Mesothelial cell of epicardium (in vitro differentiated cells): ENCODE data around the gene GHRHR. TPM values are rescaled to one million over a fixed set of nuclear protein-coding genes. Genes with fewer than 3 reads are reported as not detected.

ENCODE experiments used
- DNase-seq, 2 experiments: peaks; one replicate each; pipeline ENCODE4 v3.0.0; 2021; ENCODE audit warnings: low spot score in 2 of 2; ENCODE audit not compliant: unreplicated experiment in 2 of 2
- H3K27ac Mint-ChIP-seq: 2 replicates; pipeline ENCODE4 v1.8.0; 2021; ENCODE audit warnings: mixed read lengths
- H3K27me3 Mint-ChIP-seq: 2 replicates; pipeline ENCODE4 v1.8.0; 2021; ENCODE audit warnings: low read depth, mixed read lengths
- H3K36me3 Mint-ChIP-seq: 2 replicates; pipeline ENCODE4 v1.8.0; 2021; ENCODE audit warnings: mixed read lengths
- H3K4me1 Mint-ChIP-seq: 2 replicates; pipeline ENCODE4 v1.8.0; 2021; ENCODE audit warnings: mixed read lengths
- H3K4me3 Mint-ChIP-seq: 2 replicates; pipeline ENCODE4 v1.8.0; 2021; ENCODE audit warnings: mild to moderate bottlenecking, moderate library complexity, mixed read lengths
- H3K9me3 Mint-ChIP-seq: 2 replicates; pipeline ENCODE4 v1.8.0; 2021; ENCODE audit warnings: mixed read lengths
- CTCF ChIP-seq: fragments of 200-600 bp; sonication (generic); IDR thresholded peaks from one replicate; pipeline ENCODE4 v1.5.0; 2021; ENCODE audit warnings: antibody characterized with exemption; ENCODE audit not compliant: unreplicated experiment
- total RNA-seq: library from RNA; stranded (reverse); gene quantifications from 3 replicates; pipeline ENCODE4 v1.2.1, GENCODE V29; 2021

The GHRHR gene
- total RNA-seq, 1 donor from 2014 or later: not detected

DNA sequence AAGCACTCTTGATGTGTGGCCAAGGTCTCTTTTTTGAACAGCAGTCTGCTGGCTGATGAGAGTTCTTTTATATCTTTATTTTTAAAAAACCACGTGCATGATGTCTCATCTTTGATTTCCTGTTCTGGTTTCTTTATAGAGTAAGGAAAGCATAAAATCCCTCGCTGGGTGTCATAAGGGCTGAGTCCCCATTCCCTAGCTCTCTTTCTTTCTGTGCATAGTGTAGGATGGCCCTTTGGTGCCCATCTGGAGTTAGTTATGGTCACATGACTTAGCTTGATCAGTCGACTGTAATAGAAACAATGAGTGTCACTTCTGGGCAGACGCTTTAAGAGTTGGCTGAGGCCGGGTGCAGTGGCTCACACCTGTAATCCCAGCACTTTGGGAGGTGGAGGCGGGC, 38.5 kb downstream of the GHRHR start:
- Mint-ChIP-seq H3K27ac (no peak overlapping the region), H3K27me3 (peaks cover 27% of the 10 kb centered on the region), H3K9me3 (peaks cover 6% of the 10 kb centered on the region), H3K36me3 (no peaks in the 10 kb centered on the region), H3K4me1 (peaks cover 2% of the 10 kb centered on the region), H3K4me3 (no peak overlapping the region)
- TF ChIP-seq CTCF: no peak
- no peak for DNase-seq

DNA sequence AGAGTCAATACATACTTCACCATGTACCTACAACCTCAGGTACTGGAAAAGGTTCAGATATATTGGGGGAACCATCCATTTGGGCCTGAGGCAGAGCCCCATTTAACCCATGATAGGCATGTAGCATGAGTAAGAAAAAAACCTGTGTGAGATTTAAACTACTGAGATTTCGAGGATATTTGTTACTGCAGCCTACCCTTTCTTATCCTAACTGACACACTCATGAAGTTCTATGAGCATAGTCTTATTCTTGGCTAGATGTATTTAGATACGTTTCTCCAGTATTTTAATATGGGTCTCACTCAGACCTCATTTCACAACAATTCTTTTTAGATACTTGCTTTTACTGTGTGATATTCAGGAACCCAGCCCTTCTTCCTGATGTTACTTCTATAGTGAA, 39.3 kb downstream of the GHRHR start:
- H3K9me3 Mint-ChIP-seq: peaks cover 6% of the 10 kb centered on the region
- H3K36me3 Mint-ChIP-seq: no peaks in the 10 kb centered on the region
- no peak overlapping the region for H3K4me3 Mint-ChIP-seq
- DNase-seq: no peak
- peaks cover 2% of the 10 kb centered on the region for H3K4me1 Mint-ChIP-seq
- no peak overlapping the region for H3K27ac Mint-ChIP-seq
- TF ChIP-seq CTCF: no peak
- H3K27me3 Mint-ChIP-seq: peaks cover 35% of the 10 kb centered on the region

DNA sequence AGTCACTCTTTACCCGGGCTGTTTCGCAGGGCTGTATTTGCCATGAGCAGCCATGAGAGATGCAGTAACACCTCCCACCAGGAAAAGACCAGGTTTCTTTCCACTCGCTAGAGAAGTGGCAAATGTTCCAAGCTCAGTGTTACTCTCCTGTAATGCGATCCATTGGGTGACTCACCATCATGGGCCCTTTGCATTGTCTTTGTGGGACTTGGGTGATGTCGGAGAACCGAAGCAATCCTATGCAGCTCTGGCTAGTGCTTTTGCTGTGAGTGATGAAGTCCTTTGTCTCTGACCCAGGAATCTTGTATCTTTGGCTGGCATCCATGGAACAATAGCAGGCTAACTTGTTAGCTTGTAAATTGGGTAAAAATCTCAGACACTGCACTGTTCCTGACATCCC, 40.0 kb downstream of the GHRHR start:
- Mint-ChIP-seq H3K27me3 (peaks cover 40% of the 10 kb centered on the region), H3K27ac (no peak overlapping the region), H3K4me3 (no peak overlapping the region), H3K9me3 (peaks cover 6% of the 10 kb centered on the region), H3K36me3 (no peaks in the 10 kb centered on the region), H3K4me1 (peaks cover 2% of the 10 kb centered on the region)
- no peak for DNase-seq
- no peak for TF ChIP-seq CTCF

GRCh38 chr7:31004393-31004792, 40.6 kb downstream of the GHRHR start:
- peaks cover 6% of the 10 kb centered on the region for H3K9me3 Mint-ChIP-seq
- peaks cover 47% of the 10 kb centered on the region for H3K27me3 Mint-ChIP-seq
- DNase-seq: no peak
- TF ChIP-seq CTCF: no peak
- H3K36me3 Mint-ChIP-seq: no peaks in the 10 kb centered on the region
- no peak overlapping the region for H3K4me3 Mint-ChIP-seq
- no peak overlapping the region for H3K27ac Mint-ChIP-seq
- peaks cover 2% of the 10 kb centered on the region for H3K4me1 Mint-ChIP-seq

GRCh38 chr7:31006857-31007256, 43.1 kb downstream of the GHRHR start:
- DNase-seq: no peak
- no peak for TF ChIP-seq CTCF
- Mint-ChIP-seq H3K27ac (no peak overlapping the region), H3K27me3 (peaks cover 61% of the 10 kb centered on the region), H3K4me3 (no peak overlapping the region), H3K9me3 (peaks cover 14% of the 10 kb centered on the region), H3K4me1 (no peaks in the 10 kb centered on the region), H3K36me3 (no peaks in the 10 kb centered on the region)

DNA sequence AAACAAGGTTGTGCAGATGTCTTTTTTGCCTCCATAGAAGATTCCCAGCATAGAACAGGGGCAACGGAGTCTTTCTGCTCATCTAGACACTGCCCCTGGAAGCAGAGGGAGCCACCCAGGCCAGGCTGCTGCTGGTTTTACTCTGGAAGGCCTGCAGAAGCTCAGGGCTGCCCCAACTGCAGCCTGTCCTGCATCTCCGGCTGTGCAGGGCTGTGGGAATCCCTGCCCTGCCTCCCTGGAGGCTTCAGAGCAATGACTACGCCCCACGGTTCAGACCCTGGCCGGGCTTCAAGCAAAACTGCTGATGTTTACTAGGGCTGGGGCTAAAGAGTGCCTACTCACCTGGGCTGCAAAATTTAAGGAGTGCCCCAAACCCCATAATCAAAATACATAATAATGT, 43.9 kb downstream of the GHRHR start:
- H3K27ac Mint-ChIP-seq: no peak overlapping the region
- no peak for DNase-seq
- H3K36me3 Mint-ChIP-seq: no peaks in the 10 kb centered on the region
- H3K4me3 Mint-ChIP-seq: no peak overlapping the region
- peaks cover 59% of the 10 kb centered on the region for H3K27me3 Mint-ChIP-seq
- H3K9me3 Mint-ChIP-seq: peaks cover 14% of the 10 kb centered on the region
- TF ChIP-seq CTCF: no peak
- H3K4me1 Mint-ChIP-seq: no peaks in the 10 kb centered on the region
